SKM-1 treated with dmso at 0.1 percent for 144 hours (cell line): ENCODE results near the gene OR10A2.
"Not testable (repeated sequence)": the region's sequence is repeated elsewhere in the genome, so short reads cannot be mapped to it uniquely, and the experiment has no call there.

Experiments
- DNase-seq: peaks from one replicate; lab custom pipeline; 2025; ENCODE audit not compliant: unreplicated experiment; lab: John Stamatoyannopoulos, UW

Gene OR10A2

GRCh38 chr11:6862961-6863360 lies at the start of gene OR10A2:
Gene OR10A2 (plus strand): TSS chr11:6863057. CDS start chr11:6869755, 6,698 bp downstream.
- no peak for DNase-seq

- no peak for DNase-seq
Measured at GRCh38 chr11:6813656-6814055, 49.2 kb upstream of the OR10A2 start.

- DNase-seq, result no peak
Measured at GRCh38 chr11:6817694-6818093, 45.2 kb upstream of the OR10A2 start.

DNA sequence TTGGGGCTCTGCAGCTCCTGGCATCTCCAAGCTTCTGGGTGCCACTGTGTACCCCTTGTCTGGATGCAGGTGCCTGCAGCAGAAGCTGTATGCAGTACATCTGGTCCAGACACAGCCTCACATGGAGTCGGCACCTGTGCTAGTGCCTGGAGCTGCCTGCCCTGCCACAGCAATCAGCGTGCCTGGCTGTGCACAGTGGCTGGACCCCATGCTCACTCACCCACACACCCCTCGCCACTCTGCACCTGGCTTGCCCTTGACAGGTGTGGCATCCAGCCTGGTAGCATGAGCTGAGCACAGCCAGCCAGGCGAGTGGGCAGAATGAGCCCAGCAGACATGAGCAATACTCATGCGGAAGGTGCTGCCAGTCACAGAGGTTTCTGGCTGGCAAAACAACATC lies 43.9 kb upstream of the OR10A2 start:
- no peak for DNase-seq

DNA sequence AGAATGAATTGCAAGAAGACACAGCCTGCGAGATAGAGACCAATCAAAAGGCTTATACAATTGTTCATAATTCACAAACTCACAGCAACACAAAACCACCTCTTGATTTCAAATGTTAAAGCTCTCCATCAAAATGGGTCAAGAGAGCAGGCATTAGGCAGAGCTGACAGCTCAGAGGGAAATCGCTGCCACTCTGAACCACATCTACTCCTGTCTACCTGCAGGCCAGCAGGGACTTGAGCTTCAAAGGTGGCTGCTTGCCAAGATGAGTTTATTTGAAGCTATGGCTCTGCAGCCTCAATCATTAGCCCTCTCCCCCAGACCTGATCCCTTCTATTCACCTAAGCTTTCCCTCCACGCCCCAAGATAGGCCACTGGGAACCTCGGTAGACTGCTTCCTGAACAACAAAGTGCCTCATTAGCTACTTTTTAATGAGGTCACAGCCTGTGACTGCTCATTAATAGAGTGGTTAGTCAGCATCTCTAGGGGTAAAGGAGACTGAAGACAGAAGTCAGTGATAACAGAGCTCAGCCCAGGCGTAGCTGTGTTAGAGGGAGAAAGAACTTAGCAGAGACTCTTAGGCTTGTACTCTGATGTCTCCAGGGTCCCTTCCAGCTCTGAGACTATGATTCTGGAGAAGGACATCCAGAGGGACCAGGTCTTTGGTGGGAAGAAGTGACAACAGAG lies 38.6 kb upstream of the OR10A2 start:
- no peak for DNase-seq

GRCh38 chr11:6825231-6825744 lies 37.6 kb upstream of the OR10A2 start:
- DNase-seq, result no peak

DNA sequence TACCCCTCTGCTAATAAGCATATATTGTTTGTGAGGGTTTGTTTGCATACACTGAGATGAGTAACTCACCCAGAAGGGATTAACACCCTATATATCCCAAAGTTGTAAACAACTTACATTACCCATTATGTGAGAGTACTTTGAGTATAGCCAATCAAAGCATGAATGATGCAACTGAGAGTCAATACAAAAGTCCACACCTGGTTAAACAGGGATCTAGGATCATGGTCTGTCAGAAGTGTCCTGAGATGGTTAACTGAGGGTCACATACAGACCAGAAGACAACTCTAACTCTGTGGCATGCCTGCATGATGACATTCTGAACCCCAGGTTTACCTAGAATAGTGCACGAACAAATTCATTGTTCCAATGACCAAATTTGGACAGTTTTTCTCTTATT lies 34.8 kb upstream of the OR10A2 start:
- no peak for DNase-seq

- DNase-seq, result no peak
Measured at GRCh38 chr11:6833356-6833755, 29.5 kb upstream of the OR10A2 start.

DNA sequence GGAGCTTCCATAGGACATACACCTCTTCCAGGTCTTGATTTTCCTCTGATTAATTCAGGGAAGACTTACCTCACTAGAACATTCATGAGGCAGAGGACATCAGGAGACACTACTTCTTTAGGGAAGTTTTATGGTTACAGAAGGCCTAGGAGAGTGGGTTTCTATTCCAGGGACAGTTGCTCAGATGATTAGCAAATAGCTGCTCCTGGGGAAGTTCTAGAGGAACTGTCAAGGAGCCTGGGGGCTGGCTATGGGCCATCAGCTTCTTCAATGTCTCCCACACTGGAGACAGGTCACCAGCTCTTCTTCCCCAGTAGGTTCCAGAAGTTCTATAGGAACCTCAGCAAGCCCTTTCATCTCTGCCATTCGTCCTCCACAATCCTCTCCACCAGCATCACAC lies 28.8 kb upstream of the OR10A2 start:
- DNase-seq, result peak; percentile 15

DNA sequence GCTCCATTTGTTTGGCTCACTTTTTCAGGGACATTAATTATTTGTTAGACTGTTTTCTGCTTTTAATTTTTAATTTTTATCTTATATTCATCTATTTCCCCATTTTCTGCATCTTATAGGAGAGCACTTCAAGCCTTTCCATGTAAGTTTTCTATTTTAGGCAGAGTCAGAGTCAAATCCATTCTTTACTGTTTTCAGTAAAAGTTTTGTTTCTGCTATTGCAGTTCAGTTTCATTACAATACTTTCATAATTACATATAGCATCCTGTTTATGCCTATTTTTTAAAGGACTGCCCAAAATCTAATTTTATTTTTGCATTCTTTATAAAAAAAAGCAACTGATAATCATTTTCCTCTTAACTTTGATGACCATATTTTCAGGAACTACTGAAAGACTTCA lies 21.2 kb upstream of the OR10A2 start:
- DNase-seq, result no peak

DNA sequence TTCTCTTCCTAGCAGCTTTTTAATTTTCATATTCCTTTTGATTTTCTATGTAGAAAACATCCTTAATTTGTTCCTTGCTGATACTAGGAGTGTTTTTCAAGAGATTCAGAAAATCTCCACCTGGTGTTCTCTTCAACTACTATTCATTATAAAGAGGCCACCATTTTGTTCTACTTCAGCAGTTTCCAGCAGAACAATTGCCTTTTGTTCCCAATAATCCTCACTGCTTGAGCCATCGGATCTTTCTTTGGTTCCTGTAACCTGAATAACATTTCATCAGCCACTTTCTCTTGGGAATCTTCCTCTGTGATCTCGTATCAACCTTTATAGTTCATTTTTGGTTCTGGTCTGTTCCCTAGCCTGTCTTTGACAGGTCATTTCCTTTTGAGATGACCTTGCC lies 19.2 kb upstream of the OR10A2 start:
- DNase-seq, result no peak

- no peak for DNase-seq
Measured at GRCh38 chr11:6844356-6844755, 18.5 kb upstream of the OR10A2 start.

- DNase-seq, result no peak
Measured at GRCh38 chr11:6845383-6845782, 17.5 kb upstream of the OR10A2 start, which contains the start of gene OR10A5. Gene OR10A5 (plus strand): TSS chr11:6845683. CDS start chr11:6845683, 0 bp downstream.

GRCh38 chr11:6850526-6850925 lies 12.3 kb upstream of the OR10A2 start:
- DNase-seq, result peak; percentile 61

GRCh38 chr11:6854801-6855200 lies 8.1 kb upstream of the OR10A2 start:
- not testable (repeated sequence) for DNase-seq

GRCh38 chr11:6855971-6856541 lies 6.8 kb upstream of the OR10A2 start:
- no peak for DNase-seq

DNA sequence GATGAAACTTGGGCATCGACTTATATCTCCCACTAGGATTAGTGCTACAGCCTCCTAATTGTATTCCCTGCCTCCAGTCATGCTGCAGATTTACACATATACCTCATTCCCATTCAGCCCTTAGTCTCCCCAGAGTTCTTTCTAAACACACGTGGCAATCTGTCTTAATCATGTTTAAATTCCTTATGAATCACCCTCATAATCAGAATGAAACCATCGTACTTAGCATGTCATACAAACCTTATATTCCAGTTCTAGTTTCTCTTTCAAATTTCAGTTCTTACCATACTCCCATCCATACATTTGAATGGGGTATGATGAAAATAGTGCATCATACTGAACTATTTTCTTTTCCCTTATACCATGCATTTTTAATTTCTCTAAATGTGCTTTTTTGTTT lies 6.0 kb upstream of the OR10A2 start:
- no peak for DNase-seq

- DNase-seq, result no peak
Measured at GRCh38 chr11:6864438-6864837, 1.6 kb downstream of the OR10A2 start.

DNA sequence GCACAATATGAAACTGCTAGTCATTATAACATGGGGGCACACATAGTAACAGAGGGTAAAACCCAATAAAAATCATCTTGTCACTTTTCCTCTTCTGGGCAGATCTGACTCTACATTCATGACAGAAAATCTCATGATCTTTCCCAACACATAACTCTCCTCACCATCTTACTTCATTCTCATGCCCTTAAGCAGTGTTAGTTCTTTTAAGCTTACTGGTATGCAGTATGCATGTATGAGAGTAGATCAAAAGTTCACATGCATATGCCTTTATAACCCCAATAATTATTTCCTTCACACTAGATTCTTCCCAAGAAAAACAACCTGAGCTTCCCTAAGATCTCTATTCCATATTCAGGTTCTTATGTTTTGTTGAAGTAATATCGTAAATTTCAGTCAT lies 8.4 kb downstream of the OR10A2 start:
- no peak for DNase-seq

DNA sequence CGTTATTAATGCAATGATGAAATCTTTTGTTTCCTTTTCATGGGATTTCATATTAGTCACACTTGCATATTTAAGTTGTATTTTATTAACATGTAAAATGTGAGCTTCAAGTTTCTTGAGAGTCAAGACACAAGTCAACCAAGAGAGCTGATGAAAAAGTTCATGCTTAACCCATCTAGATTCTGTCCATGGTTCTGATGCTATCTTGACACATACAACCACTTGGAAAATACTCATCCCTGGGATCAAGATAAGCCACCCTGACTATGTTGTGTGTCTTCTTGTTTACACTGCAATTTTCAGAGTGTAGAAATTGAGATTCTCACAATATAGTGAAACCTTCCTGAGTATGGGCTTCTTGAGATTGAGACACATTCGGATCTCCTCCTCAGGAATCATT lies 12.9 kb downstream of the OR10A2 start:
- no peak for DNase-seq

GRCh38 chr11:6876325-6876724 lies 13.5 kb downstream of the OR10A2 start, which contains the start of gene OR10A4:
Gene OR10A4 (plus strand): TSS chr11:6876625. CDS start chr11:6876648, 23 bp downstream.
- no peak for DNase-seq

DNA sequence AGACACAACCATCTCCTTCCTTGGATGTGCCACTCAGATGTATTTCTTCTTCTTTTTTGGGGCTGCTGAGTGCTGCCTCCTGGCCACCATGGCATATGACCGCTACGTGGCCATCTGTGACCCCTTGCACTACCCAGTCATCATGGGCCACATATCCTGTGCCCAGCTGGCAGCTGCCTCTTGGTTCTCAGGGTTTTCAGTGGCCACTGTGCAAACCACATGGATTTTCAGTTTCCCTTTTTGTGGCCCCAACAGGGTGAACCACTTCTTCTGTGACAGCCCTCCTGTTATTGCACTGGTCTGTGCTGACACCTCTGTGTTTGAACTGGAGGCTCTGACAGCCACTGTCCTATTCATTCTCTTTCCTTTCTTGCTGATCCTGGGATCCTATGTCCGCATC lies 14.1 kb downstream of the OR10A2 start:
- no peak for DNase-seq

- no peak for DNase-seq
Measured at GRCh38 chr11:6882751-6883150, 19.9 kb downstream of the OR10A2 start.
